GM21529 (cell line): ENCODE data around the gene BMPER.

Experiments
- ATAC-seq: cut with Tn5 transposase; IDR thresholded peaks from one replicate; pipeline ENCODE4 v1.9.1; 2021; ENCODE audit not compliant: unreplicated experiment

Gene BMPER

GRCh38 chr7:34086981-34087380 lies 181.6 kb downstream of the BMPER start:
- ATAC-seq, result no peak

- ATAC-seq, result no peak
Observed at GRCh38 chr7:34087892-34088891, 182.9 kb downstream of the BMPER start.

- ATAC-seq, result no peak
Observed at GRCh38 chr7:34090816-34091215, 185.5 kb downstream of the BMPER start.

- ATAC-seq, result no peak
Observed at GRCh38 chr7:34091321-34091917, 186.1 kb downstream of the BMPER start.

- no peak for ATAC-seq
Observed at GRCh38 chr7:34093276-34093675, 187.9 kb downstream of the BMPER start.

GRCh38 chr7:34096198-34096651 lies 190.9 kb downstream of the BMPER start:
- ATAC-seq, result no peak

GRCh38 chr7:34096777-34097176 lies 191.4 kb downstream of the BMPER start:
- ATAC-seq, result no peak

- no peak for ATAC-seq
Observed at GRCh38 chr7:34100661-34101060, 195.3 kb downstream of the BMPER start.

GRCh38 chr7:34104115-34104514 lies 198.8 kb downstream of the BMPER start:
- ATAC-seq, result no peak

- no peak for ATAC-seq
Observed at GRCh38 chr7:34104992-34105391, 199.7 kb downstream of the BMPER start.

- ATAC-seq, result no peak
Observed at GRCh38 chr7:34107276-34107675, 201.9 kb downstream of the BMPER start.

GRCh38 chr7:34108165-34108564 lies 202.8 kb downstream of the BMPER start:
- ATAC-seq, result no peak

GRCh38 chr7:34109936-34110780 lies 204.8 kb downstream of the BMPER start:
- ATAC-seq, result no peak

GRCh38 chr7:34111031-34111430 lies 205.7 kb downstream of the BMPER start:
- no peak for ATAC-seq

GRCh38 chr7:34115503-34115902 lies 210.2 kb downstream of the BMPER start:
- ATAC-seq, result no peak

- no peak for ATAC-seq
Observed at GRCh38 chr7:34117573-34117972, 212.2 kb downstream of the BMPER start.

- no peak for ATAC-seq
Observed at GRCh38 chr7:34121366-34121765, 216.0 kb downstream of the BMPER start.

- ATAC-seq, result no peak
Observed at GRCh38 chr7:34123316-34123715, 218.0 kb downstream of the BMPER start.

- no peak for ATAC-seq
Observed at GRCh38 chr7:34124765-34125164, 219.4 kb downstream of the BMPER start.

- ATAC-seq, result no peak
Observed at GRCh38 chr7:34128762-34129161, 223.4 kb downstream of the BMPER start.
